Measurements from ENCODE around the gene TIE1.

DNA sequence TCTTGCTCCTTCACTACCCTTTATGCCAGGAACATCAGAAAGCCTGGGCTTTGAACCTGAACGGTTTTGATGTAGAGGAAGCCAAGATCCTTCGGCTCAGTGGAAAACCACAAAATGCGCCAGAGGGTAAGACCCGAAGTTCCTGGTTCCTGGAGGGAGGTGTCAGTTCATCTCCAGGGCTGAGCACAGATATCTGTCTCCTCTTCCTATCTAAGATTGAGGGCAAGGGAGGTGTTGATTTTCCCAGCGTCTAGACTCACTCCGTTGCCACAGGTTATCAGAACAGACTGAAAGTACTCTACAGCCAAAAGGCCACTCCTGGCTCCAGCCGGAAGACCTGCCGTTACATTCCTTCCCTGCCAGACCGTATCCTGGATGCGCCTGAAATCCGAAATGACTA, 58.9 kb downstream of the TIE1 start:
- no peak for TF ChIP-seq EZH2phosphoT487 (IDR thresholded peaks at IDR 0.05; ENCODE audit: insufficient read depth, low read depth)
- TF ChIP-seq EZH2 (IDR thresholded peaks at IDR 0.05; ENCODE audit: insufficient read depth, poor library complexity, severe bottlenecking), result no peak
